Lung (tissue), 12 donors: ENCODE data around the gene SHISA8. TPM values are rescaled to one million over a fixed set of nuclear protein-coding genes. Genes with fewer than 3 reads are reported as not detected.
"Not testable (repeated sequence)": the region's sequence is repeated elsewhere in the genome, so short reads cannot be mapped to it uniquely, and the experiment has no call there.

Experiments
- ATAC-seq: fragments of 200-7000 bp; cut with Tn5 transposase; one replicate; pipeline ENCODE4 v1.9.1; 2020; ENCODE audit warnings: moderate number of reproducible peaks; ENCODE audit not compliant: insufficient read depth, low FRiP score
- DNase-seq, 3 donors: peaks; one replicate each; pipeline ENCODE4 v3.0.0-alpha.2; 2013 to 2017
- H3K27ac ChIP-seq, 2 donors: one replicate each; pipeline ENCODE4 v1.5.1; 2013; ENCODE audit warnings: mild to moderate bottlenecking in 2 of 2, moderate library complexity in 2 of 2, control low read depth in 1 of 2, inconsistent platforms in 1 of 2, low read depth in 1 of 2, low read length in 1 of 2
- H3K27me3 ChIP-seq, 3 donors: one replicate each; pipeline ENCODE4 v1.5.1; 2013; ENCODE audit warnings: low read length in 2 of 3; ENCODE audit not compliant: control insufficient read depth in 3 of 3, insufficient read depth in 3 of 3
- H3K36me3 ChIP-seq, 4 donors: one replicate each; pipeline ENCODE4 v1.5.1; 2013; ENCODE audit warnings: low read length in 4 of 4, mild to moderate bottlenecking in 1 of 4, moderate library complexity in 1 of 4; ENCODE audit not compliant: control insufficient read depth in 4 of 4, insufficient read depth in 4 of 4
- H3K4me1 ChIP-seq, 5 donors: one replicate each; pipeline ENCODE4 v1.5.1; 2013; ENCODE audit warnings: low read length in 5 of 5, mild to moderate bottlenecking in 2 of 5, moderate library complexity in 1 of 5; ENCODE audit not compliant: control insufficient read depth in 5 of 5, insufficient read depth in 5 of 5
- H3K4me3 ChIP-seq: one replicate; pipeline ENCODE4 v1.5.1; 2013; ENCODE audit warnings: mild to moderate bottlenecking, control low read depth, moderate library complexity
- H3K9ac ChIP-seq, 2 donors: one replicate each; pipeline ENCODE4 v1.5.1; 2013; ENCODE audit warnings: low read length in 2 of 2, control low read depth in 1 of 2; ENCODE audit not compliant: insufficient read depth in 1 of 2
- H3K9me3 ChIP-seq, 4 donors: one replicate each; pipeline ENCODE4 v1.5.1; 2013; ENCODE audit warnings: low read length in 3 of 4, mild to moderate bottlenecking in 1 of 4, moderate library complexity in 1 of 4; ENCODE audit not compliant: control insufficient read depth in 4 of 4, insufficient read depth in 3 of 4
- CTCF ChIP-seq: IDR thresholded peaks from 2 replicates; pipeline ENCODE4 v1.5.1; 2012; ENCODE audit warnings: mild to moderate bottlenecking; ENCODE audit errors: control extremely low read depth, extremely low read depth
- WGBS, 2 donors: extraction: QIAGEN DNeasy Blood & Tissue Kit; methylation state at CpG; one replicate each; pipeline ENCODE4 v1.1.7; 2013; 5-methylcytosine and 5-hydroxymethylcytosine counted together
- polyA plus RNA-seq, 2 donors: library from polyadenylated mRNA; stranded (reverse); fragments of 200-250 nt; gene quantifications; one replicate each; pipeline ENCODE4 v1.2.1, GENCODE V29; 2013
- total RNA-seq, 2 donors: library from RNA; depleted of rRNA in 1 of 2; stranded (reverse); fragments of >200 nt in 1 of 2; gene quantifications; one replicate each; pipeline ENCODE4 v1.2.1, GENCODE V29; 2014 to 2021
- donor health status: control.
- donor health status: control.
- donor health status: Bipolar disorder and iron deficiency.
- donor health status: healthy.
- donor health status: DM: yes; HTN: yes; CAD: no.

The SHISA8 gene
- total and polyA plus RNA-seq, 4 donors: 0.02 to 0.34 TPM; not detected in 2

- no peak overlapping the region for H3K27ac ChIP-seq
- H3K4me3 ChIP-seq: no peak overlapping the region
- DNase-seq (no peak), ATAC-seq (no peak)
- H3K9ac ChIP-seq: no peak overlapping the region
- H3K9me3 ChIP-seq: no peaks in the 10 kb centered on the region
- WGBS, 2 donors: 86 to 89% methylated on average over 4 of the region's 4 CpGs
- no peaks in the 10 kb centered on the region for H3K27me3 ChIP-seq
- H3K36me3 ChIP-seq: peaks cover 21 to 42% (median 28%) of the 10 kb centered on the region in 4 donors
- no peak for TF ChIP-seq CTCF
- no peaks in the 10 kb centered on the region for H3K4me1 ChIP-seq
Measured at GRCh38 chr22:41870786-41871185, 44.1 kb downstream of the SHISA8 start.

- not testable (repeated sequence) for H3K9me3 ChIP-seq, H3K4me1 ChIP-seq, DNase-seq, H3K4me3 ChIP-seq, H3K27ac ChIP-seq, H3K9ac ChIP-seq, H3K27me3 ChIP-seq, ATAC-seq
- WGBS, 2 donors: 94 to 100% methylated on average over 1 of the region's 1 CpG
- peaks cover 16 to 35% (median 27%) of the 10 kb centered on the region in 4 donors for H3K36me3 ChIP-seq
Measured at GRCh38 chr22:41870081-41870480, 44.8 kb downstream of the SHISA8 start.

- no peak for DNase-seq
- WGBS, 2 donors: 94 to 98% methylated on average over 10 of the region's 10 CpGs
Measured at GRCh38 chr22:41868556-41868955, 46.3 kb downstream of the SHISA8 start.

GRCh38 chr22:41863472-41863871 is 51.4 kb downstream of the SHISA8 start:
- Histone ChIP-seq H3K4me3 (no peak overlapping the region), H3K9me3 (no peaks in the 10 kb centered on the region), H3K9ac (no peak overlapping the region), H3K27ac (no peak overlapping the region), H3K4me1 (peaks cover 0 to 7% (median 7%) of the 10 kb centered on the region in 5 donors), H3K36me3 (peaks cover 4 to 13% (median 8%) of the 10 kb centered on the region in 4 donors), H3K27me3 (no peaks in the 10 kb centered on the region)
- no peak for ATAC-seq
- WGBS, 2 donors: 64 to 70% methylated on average over 2 of the region's 2 CpGs
- peak in 1 of 3 donors; percentile 5 for DNase-seq
- TF ChIP-seq CTCF: no peak

More at GRCh38 chr22:41868556-41868955, 46.3 kb downstream of the SHISA8 start:
- ATAC-seq: no peak
- Histone ChIP-seq H3K4me3 (no peak overlapping the region), H3K27me3 (no peaks in the 10 kb centered on the region), H3K27ac (no peak overlapping the region), H3K9ac (no peak overlapping the region), H3K9me3 (no peaks in the 10 kb centered on the region), H3K4me1 (peaks cover 0 to 2% (median 0%) of the 10 kb centered on the region in 5 donors), H3K36me3 (peaks cover 16 to 27% (median 19%) of the 10 kb centered on the region in 4 donors)
- no peak for TF ChIP-seq CTCF
